Measurements from ENCODE around the gene FES. TPM values are rescaled to one million over a fixed set of nuclear protein-coding genes. Genes with fewer than 3 reads are reported as not detected.

The FES gene
- total RNA-seq, 1 donor from 2014 or later, result 3.2 TPM

DNA sequence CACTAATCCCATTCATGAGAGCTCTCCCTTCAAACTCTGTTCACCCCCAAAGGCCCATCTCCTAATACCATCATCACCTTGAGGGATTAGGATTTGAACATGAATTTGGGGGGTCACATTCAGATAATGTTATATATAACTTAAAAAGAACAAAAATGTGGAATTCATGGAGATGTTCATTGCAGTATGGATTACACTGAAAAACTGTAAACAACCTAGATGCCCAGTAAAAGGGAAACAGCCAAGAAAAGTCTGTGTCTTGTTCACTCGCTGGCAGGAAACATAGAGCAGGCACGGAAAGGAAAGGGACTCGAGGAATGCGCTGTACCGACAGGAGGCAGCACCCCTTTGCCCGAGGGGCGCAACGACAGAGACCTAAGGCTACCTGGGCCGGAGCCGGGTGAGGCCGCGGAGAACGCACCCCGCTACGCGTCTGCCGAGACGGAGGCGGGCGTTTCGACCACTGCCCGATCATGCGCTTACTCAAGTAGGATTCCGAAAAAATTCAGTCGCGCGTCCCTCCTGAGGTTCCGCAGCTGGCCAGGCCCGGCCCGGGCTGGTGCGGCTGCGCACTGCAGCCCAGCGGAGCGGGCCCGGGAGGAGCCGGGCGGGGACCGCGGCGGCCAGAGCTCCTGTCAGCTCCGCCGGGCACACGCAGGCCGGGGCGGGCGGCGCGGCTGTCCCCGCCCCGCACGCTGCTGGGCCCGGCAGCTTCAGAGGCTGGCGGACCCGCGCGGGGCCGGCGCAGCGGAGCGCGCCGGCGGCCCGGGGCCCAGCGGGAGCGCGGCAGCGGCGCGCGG is 17.9 kb downstream of the FES start:
- peak; percentile 66 for DNase-seq (ENCODE audit: low read depth)

DNA sequence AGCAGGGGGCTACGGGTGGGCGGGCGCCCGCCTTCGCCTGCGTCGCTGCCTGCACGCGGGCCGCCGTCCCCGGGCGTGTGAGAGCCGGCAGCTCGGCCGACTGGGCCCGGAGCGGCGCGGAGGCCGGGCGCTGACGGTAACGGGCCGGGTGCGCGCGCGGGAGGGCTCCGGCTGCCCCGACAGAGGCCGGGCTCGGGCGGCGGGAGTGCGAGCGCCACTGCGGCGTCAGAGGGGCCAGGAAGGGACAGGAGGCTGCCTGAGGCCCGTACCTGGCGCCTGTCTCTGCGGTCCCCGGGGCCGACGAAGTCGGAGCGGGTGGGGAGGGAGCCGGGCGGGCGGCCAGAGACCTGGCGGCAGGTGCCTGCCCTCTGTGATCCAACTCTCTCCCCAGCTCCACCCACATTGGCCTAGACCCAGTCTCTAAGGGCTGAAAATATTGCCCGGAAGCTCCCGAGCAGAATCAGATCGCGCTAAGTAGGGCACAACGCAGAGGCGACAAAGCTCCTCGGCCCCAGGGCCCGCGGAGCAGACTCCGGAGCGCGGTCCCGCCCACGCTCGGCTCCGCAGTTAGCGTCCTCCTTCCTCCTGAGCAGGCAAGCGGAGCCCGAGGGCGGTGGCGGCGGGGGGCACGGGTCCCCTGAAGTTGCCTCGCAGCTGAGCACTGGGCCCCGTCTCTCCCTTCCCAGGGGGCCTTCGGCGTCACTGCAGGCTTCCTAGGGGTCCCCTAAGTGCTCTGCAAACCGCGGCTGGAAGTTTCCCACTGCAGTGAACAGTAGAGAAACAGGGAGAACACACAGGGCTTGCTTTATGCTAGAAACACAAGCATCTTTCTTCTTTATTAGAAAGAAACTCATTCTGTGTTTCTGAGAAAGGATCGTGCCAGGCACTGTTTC is 18.8 kb downstream of the FES start, which contains the start of gene MAN2A2:
MAN2A2 (plus strand) TSS at position 463 of the 893 bp plus-strand sequence. CDS start 906 bp downstream, outside the sequence.
- no peaks in the 10 kb centered on the region for H3K27me3 ChIP-seq (ENCODE audit: control insufficient read depth, insufficient read depth, low read length)
- peak within 1 kb of the TSS; percentile 80 for H3K4me3 ChIP-seq (ENCODE audit: low read depth, low read length)
- DNase-seq (ENCODE audit: low read depth) (peak; percentile 26), FAIRE-seq (no peak)
- TF ChIP-seq, protein P1, sequence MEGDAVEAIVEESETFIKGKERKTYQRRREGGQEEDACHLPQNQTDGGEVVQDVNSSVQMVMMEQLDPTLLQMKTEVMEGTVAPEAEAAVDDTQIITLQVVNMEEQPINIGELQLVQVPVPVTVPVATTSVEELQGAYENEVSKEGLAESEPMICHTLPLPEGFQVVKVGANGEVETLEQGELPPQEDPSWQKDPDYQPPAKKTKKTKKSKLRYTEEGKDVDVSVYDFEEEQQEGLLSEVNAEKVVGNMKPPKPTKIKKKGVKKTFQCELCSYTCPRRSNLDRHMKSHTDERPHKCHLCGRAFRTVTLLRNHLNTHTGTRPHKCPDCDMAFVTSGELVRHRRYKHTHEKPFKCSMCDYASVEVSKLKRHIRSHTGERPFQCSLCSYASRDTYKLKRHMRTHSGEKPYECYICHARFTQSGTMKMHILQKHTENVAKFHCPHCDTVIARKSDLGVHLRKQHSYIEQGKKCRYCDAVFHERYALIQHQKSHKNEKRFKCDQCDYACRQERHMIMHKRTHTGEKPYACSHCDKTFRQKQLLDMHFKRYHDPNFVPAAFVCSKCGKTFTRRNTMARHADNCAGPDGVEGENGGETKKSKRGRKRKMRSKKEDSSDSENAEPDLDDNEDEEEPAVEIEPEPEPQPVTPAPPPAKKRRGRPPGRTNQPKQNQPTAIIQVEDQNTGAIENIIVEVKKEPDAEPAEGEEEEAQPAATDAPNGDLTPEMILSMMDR (IDR thresholded peaks at IDR 0.05; ENCODE audit: insufficient read depth, low read length, severe bottlenecking), result no peak
- peaks cover 12% of the 10 kb centered on the region for H3K36me3 ChIP-seq (ENCODE audit: control insufficient read depth, insufficient read depth, low read length)

More for the DNA sequence above, 17.9 kb downstream of the FES start:
- Histone ChIP-seq H3K36me3 (ENCODE audit: control insufficient read depth, insufficient read depth, low read length) (peaks cover 9% of the 10 kb centered on the region), H3K27me3 (ENCODE audit: control insufficient read depth, insufficient read depth, low read length) (no peaks in the 10 kb centered on the region), H3K4me3 (ENCODE audit: low read depth, low read length) (peak overlapping the region; percentile 80)
- FAIRE-seq, result no peak
- TF ChIP-seq, protein P1 (IDR thresholded peaks at IDR 0.05; ENCODE audit: insufficient read depth, low read length, severe bottlenecking), result peak; percentile 97

DNA sequence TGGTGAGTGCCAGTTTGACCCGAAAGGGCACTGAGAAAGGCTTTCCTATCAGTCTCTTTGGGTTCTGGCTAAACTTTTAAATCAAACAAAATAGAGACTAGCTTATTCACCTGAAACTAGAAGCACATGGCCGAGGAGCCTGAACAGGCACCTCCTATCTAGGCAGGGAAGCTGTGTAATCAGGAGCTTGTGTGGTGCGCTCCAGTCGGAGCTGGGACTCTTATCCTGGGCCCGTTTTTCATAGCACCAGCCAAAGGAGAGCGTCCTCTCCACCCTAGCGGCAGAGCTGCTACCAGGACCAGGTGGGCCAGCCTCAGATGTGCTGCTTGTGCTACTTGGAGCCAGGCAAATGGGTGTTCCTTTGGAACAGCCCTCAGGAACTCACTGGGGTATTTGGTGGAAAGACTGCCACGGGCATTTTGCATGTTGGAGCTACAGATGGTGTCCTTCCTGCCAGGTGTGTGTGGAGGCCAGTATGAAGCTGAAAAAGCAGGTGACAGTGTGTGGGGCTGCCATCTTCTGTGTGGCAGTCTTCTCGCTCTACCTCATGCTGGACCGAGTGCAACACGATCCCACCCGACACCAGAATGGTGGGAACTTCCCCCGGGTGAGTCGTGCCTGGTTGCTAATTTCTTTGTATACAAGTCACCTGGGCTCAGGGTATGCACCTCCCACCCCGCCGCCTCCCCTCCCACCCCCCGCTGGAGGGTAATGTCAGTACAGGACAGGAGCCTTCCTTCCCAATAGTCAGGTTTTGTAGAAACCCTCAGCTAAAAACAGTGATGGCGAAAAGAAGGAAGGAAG is 19.6 kb downstream of the FES start:
- Histone ChIP-seq H3K27me3 (ENCODE audit: control insufficient read depth, insufficient read depth, low read length) (no peaks in the 10 kb centered on the region), H3K36me3 (ENCODE audit: control insufficient read depth, insufficient read depth, low read length) (peaks cover 13% of the 10 kb centered on the region), H3K4me3 (ENCODE audit: low read depth, low read length) (peak overlapping the region; percentile 80)
- TF ChIP-seq, protein P1 (IDR thresholded peaks at IDR 0.05; ENCODE audit: insufficient read depth, low read length, severe bottlenecking), result peak; percentile 15
- DNase-seq (ENCODE audit: low read depth) (peak; percentile 27), FAIRE-seq (no peak)

DNA sequence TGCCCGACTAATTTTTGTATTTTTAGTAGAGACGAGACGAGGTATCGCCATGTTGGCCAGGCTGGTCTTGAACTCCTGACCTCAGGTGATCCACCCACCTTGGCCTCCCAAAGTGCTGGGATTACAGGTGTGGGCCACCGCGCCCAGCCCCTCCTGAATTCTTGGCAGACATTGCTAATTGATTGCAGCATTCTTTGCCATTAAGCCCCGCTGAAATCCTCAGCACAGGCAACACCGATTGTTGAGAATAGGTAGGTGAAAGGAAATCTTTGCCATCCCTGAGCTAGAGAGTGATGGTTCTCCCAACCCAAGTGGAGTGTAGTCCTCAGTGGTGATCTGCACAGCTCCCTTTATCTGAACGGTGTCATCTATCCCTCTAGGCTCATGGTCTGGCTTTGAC is 20.4 kb downstream of the FES start:
- Histone ChIP-seq H3K36me3 (ENCODE audit: control insufficient read depth, insufficient read depth, low read length) (peaks cover 14% of the 10 kb centered on the region), H3K27me3 (ENCODE audit: control insufficient read depth, insufficient read depth, low read length) (no peaks in the 10 kb centered on the region), H3K4me3 (ENCODE audit: low read depth, low read length) (no peak overlapping the region)
- FAIRE-seq (no peak), DNase-seq (ENCODE audit: low read depth) (no peak)
- TF ChIP-seq, protein P1 (IDR thresholded peaks at IDR 0.05; ENCODE audit: insufficient read depth, low read length, severe bottlenecking), result no peak
